DOHH2 (cell line): Measurements from ENCODE around the gene RIPK1.

Experiments
- CTCF ChIP-seq: fragments of 200-600 bp; sonication (generic); IDR thresholded peaks from one replicate; pipeline ENCODE4 v1.5.1; 2014; ENCODE audit warnings: antibody characterized with exemption, mild to moderate bottlenecking, low read depth, low read length; ENCODE audit not compliant: poor library complexity, severe bottlenecking
- EZH2phosphoT487 ChIP-seq: fragments of 200-600 bp; sonication (generic); IDR thresholded peaks from 2 replicates; pipeline ENCODE4 v1.6.1; 2017; ENCODE audit warnings: borderline replicate concordance, mild to moderate bottlenecking, antibody characterized with exemption, low read length, moderate library complexity, mixed read lengths

GRCh38 chr6:3147914-3148757, 79.8 kb downstream of the RIPK1 start:
- TF ChIP-seq CTCF = no peak
- TF ChIP-seq EZH2phosphoT487 = no peak
